Hypothalamus (tissue), 51 donors: Measurements from ENCODE around the gene KRT84.

ENCODE experiments used
- DNase-seq, 51 donors: peaks; one replicate each; lab custom pipeline; 2025; lab: John Stamatoyannopoulos, UW

Gene KRT84

GRCh38 chr12:52363111-52363679 is 22.3 kb downstream of the KRT84 start:
- no peak for DNase-seq

DNA sequence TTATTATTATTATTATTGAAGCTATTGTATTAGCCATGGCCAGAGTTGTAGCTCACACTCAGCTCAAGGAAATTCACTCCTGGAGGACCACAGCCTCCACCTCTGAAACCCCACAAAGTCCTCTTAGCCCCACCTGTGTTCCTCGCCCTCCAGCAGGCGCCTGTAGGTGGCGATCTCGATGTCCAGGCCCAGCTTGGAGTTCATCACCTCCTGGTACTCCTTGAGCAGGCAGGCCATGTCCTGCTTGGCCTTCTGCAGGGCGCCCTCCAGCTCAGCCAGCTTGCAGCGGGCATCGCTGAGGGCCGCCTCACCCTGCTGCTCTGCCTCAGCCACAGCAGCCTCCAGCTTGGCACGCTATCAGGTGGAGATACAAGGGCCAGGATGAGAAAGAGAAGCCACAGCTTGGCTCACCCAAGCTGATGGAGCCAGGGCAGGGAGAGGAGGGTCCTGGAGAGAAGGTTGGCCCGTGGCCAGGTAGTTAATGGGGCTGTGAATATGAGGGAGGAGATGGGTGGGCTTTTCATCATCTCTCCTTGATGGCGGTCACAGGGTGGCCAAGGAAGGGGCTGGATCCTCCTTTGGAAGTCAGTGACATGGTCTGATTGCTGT is 23.2 kb downstream of the KRT84 start:
- DNase-seq = no peak

DNA sequence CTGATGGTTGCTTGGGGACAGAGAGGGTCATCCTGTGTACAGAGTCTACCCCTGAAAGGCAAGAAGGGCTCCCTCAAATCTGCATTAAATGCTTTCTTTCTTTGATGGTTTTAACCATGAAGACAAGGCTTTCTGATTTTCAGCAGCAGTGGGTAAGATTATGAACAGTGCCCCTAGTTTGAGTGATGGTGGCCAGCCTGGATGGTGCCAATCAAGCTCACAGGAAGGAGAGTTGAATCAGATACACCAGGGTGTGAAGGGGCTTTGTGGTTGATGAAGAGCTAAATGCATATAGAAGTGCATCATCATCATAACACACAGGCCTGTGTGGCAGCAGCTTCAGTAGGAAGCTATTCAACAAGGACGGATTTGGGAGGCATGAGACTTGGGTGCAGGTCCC is 23.9 kb downstream of the KRT84 start:
- no peak for DNase-seq

- DNase-seq = no peak
These were observed 24.7 kb downstream of the KRT84 start for GRCh38 chr12:52360663-52361271.

GRCh38 chr12:52360106-52360662 is 25.3 kb downstream of the KRT84 start:
- DNase-seq = no peak

- DNase-seq = no peak
These were observed 25.8 kb downstream of the KRT84 start for GRCh38 chr12:52359621-52360061.

DNA sequence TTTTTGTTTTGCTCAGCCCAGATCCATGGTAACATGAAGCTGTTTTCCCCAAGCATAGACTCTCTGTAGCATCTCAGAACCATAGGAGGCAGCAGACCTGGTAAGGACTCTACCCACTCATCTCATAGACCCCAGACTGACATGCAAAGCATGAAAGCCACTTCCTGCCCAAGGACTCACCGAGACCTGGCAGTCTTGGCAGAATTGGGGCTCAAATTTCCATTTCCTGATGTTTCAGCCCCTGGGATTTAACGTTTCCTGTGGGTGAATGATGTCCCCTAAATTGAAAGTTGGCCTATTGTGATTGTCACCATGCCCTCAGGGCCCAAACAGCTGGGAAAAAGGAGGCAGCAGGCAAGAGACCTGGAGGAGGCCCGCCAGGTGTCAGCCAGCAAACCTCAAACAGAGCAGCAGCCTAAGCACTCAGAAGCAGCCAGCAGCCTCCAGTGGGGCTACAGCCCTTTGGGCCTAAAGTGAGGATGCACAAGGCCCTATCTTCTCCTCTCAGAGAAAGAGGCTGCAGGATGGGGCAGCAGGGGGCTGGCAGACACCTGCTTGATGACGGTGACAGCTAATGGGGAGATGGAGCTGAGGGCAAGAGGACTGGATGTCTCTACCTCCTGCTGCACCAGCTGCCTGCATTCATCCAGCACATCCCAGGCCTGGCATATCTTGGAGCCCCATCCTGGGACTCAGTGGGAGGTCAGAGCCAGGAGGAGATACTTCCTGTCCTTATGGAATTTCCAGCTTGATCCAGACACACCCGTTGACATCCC is 26.7 kb downstream of the KRT84 start:
- DNase-seq = no peak

DNA sequence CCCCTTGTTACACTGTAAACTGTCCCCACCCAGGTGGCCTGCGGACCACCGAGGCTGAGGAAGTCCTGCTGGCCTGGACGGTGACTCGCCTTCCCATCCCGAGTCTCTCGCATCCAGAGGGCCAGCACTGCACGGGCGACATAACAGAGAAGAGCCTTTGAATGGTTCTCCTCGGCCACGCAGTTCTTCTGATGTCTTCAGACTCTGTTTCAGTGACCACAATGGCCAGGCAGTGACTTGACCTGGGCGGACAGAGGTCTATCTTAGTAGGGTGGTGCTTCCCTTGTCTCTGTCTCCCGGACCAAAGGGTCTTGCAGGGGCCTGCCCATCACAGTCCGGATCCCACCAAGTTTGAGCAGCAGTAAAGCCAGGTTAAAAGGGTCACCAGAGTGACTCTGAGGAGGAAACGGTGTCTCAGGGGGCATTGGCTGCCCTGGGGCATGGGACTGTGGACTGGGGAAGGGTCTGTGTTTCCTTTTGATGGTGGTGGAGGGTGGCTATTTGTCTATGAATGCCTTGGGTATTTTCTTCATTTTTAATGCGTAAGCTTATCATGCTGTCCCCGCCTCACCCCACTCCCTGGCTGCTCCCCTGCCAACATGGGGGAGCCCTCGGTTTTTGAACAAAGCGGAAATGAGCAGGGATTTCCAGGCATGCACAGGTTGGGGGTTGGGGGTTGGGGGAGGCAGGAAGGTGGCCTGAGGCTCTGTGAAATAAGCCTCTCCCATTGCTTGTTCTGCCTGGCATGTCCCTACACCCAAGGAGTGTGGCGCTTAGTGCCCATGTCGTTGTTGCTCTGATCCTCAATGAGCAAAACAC is 28.5 kb downstream of the KRT84 start:
- no peak for DNase-seq

GRCh38 chr12:52356031-52356761 is 29.3 kb downstream of the KRT84 start:
- DNase-seq = no peak

- DNase-seq = no peak
These were observed 30.3 kb downstream of the KRT84 start for GRCh38 chr12:52355176-52355575.

- no peak for DNase-seq
These were observed 31.3 kb downstream of the KRT84 start for GRCh38 chr12:52354200-52354599.

GRCh38 chr12:52353766-52354165 is 31.7 kb downstream of the KRT84 start:
- DNase-seq = no peak

DNA sequence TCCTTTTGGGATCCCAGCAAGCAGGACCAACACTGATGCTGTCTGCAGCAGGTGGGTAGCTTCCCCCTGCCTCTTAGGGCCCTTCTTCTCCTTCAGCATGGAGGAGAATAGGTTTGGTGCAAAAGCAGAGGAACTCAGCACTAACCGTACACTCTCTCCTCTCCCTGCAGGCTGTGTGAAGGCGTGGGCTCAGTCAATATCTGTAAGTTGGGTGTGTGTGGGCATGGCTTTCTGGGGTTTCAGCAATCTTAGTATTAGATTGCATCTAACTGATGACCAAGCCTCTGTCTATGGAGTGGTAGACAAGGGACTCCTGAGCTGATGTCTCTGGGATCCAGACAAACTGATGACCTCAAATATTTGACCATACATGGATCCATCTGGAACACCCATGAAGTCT is 32.5 kb downstream of the KRT84 start:
- DNase-seq = no peak

DNA sequence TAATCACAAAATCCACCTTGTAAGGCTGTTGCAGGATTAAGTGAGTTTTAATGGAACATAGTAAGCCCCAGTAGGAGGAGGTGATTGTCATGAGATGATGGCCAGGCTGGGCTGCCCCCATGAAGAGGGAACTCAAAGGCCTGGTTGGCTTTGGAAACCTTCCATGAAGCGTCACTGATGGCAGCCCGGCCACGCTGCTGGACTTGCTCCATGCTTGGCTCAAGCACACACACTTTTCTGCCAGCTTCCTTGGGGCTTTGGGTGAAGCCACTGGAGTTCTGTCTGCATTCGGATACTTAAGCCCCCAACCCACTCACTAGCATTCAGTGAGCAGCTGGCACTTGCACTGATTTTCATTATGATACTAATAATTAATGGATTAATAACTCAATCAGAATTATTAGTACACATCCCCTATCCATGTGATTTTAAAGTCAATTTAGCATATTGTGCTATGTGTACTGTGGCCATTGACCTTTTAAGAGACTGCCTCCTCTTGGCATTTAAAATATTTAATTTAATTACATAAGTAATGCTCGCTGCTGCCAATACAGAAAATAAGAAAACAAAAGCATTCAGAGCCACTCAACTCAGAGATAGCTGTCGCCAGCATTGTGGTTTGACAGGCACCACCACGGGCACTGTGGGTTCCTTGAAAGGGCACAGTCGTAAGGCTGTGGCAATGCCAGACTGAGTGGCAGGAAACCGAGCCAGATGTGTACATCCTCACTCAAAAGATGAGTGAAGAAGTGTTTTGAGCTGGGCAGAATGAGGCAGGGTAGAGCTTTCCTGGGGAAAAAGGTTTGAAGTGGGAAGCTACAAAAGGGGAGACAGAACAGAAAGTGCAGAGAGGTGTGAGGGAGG is 34.0 kb downstream of the KRT84 start:
- peak in 39 of 51 donors; percentile 2 to 84 (median 43) for DNase-seq

GRCh38 chr12:52350786-52351185 is 34.7 kb downstream of the KRT84 start:
- DNase-seq = no peak

GRCh38 chr12:52350021-52350620 is 35.3 kb downstream of the KRT84 start:
- DNase-seq = no peak

- DNase-seq = no peak
These were observed 36.3 kb downstream of the KRT84 start for GRCh38 chr12:52349196-52349595.
